AG20443 (cell line): Measurements from ENCODE around the gene CASTOR1.
"Not testable (repeated sequence)": the region's sequence is repeated elsewhere in the genome, so short reads cannot be mapped to it uniquely, and the experiment has no call there.

ENCODE experiments used
- DNase-seq: peaks from one replicate; pipeline ENCODE4 v3.0.0; 2012; ENCODE audit warnings: low spot score, mixed read lengths

CASTOR1 gene

DNA sequence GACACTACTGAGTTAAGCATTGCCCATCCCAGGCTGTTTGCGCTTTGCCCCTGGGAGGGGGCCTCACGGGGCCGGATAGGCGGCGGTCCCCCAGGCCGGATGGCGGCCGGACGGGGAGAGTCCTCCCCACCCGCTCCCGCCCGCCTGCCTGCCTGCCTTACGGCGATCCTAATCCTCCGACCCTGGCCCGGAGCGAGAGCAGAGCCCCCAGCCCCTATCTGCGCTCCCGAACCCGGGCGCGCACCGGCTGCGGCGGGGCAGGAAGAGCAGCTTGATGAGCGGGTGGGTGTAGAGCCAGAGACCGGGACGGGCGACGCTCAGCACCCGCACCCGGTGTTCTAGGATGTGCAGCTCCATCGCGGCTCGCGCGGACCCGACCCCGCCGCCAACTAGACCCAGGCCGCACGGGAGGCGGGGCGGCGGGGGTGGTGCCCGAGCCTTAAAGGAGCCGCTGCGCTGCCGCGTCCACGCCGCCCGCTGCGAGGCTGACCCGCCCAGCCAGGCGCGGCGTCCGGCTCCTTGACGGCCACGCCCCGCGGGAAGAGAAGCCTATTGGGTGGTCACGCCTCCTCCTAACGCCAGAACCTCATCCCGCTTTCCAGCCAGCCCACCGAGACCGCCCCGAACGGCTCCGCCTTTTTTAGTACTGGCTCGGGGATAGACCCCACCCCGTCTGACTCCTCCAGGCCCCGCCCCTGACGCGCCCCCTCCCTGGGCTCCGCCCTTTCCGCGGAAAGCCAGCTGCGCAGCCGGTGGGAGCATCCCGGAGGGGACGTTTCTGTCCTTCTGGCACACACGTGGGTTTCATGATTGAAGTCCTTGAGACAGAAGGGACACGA is at the start of gene CASTOR1:
Gene CASTOR1, minus strand, starts transcription at position 365 of the 839 bp plus-strand sequence. Its CDS starts 8 bp downstream, at position 357.
- DNase-seq, result peak; percentile 99

DNA sequence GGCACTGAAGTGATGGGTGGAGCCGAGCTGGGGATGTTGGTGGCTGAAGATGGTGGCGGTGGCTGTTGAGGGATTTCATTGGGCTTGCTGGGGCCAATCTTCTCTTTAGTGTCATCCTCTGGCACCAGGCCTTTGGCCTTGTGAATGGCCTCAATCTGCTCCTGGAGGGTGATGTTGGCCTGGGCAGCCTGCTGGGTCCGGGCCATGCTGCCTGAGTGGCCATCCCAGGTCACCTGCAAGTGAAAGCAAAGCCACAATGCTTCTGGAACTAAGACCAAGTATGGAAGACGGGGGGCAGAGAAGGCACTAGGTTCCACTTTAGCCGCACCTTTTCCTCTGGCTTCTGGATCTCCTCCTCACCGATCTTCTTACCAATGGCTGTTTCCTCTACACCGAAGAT is 49.5 kb upstream of the CASTOR1 start:
- DNase-seq, result no peak

DNA sequence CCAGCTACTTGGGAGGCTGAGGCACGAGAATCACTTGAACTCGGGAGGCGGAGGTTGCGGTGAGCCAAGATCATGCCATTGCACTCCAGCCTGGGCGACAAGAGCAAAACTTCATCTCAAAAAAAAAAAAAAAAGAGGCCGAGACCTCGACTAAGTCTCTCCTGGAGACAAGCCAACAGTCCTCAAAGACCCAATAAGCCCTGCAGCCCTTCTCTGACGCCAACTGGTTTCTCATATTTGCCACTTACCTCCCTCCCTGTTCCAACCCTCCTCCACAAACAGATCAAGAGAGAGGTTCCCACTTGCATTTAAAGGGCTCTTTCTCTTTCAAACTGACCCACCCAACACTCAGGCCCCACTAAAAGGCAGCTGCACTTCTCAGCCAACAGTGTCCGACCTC is 49.0 kb upstream of the CASTOR1 start:
- not testable (repeated sequence) for DNase-seq

DNA sequence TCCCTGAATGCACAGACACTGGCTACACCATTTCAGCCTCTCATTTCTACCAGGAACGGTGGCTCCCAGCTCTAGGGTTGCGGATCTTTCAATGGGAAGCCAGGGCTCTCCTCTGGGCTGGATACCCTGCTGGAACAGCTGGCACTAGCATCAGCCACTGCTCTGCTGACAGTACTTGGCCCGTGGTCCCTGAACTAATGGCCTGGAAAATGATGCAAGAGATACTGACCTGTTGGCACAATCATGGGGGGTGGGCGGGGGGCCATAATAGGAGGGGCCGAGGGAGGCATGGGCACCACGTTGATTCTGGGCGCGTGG is 48.1 kb upstream of the CASTOR1 start:
- no peak for DNase-seq

DNA sequence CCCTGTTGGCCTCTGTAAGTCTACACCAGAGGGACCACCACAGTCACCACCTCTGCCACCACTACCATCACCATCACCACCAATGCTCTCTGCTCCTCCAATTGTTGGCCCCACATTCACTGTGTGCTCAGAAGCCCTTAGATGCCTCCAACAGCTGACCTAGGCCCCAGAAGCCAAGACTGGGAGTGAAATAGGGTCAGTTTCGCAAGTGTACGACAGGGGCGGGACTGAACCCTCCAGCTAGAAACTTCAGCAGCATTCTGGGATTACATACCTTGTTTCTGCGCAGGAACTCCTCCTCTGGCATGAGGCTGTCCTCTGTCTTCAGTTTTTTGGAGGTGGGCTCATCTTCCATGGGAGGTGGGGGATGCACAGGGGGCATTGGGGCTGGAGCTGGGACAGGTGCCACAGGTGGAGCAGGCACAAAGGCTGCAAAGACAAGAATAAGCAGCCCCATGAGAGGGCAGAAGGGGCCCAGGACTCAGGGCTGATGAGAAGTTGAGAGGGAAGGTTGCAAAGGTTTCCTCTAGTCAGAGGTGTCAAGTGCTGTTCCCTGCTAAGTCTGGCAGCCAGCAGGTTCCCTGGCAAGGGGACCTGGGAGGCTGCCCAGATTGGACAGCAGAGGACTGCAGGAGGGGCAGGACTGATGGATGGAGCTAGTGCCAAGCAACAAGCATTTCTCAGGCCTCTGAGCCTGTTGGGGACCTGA is 47.6 kb upstream of the CASTOR1 start:
- DNase-seq, result no peak

DNA sequence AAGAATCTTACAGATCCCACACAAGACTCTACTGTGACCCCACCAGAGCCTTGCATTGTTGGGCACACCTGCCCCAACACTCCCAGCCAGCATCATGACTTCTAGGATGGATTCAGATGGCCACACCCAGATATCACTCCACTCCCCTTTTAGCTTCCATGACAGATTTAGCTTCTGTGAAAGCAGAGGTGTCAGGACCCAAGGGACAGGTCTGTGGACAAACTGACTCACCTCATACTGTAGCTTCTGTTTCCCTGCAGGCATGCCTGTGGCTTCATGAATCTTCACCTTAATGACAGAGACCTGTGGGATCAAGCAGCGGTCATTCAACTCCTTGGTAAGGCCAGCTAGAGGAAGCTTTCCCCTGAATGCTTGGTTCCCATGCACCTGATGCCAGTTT is 45.9 kb upstream of the CASTOR1 start:
- DNase-seq, result no peak

DNA sequence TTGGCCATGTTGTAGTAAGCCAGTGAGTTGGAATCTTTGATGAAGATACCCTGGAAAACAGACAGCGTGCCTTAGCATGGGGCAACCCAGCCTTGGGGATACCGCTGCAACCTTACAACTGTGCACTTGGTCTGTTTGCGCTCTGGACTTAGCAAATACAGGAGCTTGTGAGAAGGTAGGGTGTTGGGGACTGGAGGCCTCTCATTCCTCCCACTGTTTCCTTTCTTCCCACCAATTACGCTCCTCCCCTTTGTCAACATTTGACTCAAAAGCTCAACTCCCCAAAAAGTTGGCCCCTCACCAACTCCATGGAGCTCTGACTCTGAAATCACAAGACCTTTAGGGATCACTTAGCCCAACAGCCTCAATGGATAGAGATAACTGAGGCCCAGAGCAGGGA is 45.3 kb upstream of the CASTOR1 start:
- DNase-seq, result no peak

DNA sequence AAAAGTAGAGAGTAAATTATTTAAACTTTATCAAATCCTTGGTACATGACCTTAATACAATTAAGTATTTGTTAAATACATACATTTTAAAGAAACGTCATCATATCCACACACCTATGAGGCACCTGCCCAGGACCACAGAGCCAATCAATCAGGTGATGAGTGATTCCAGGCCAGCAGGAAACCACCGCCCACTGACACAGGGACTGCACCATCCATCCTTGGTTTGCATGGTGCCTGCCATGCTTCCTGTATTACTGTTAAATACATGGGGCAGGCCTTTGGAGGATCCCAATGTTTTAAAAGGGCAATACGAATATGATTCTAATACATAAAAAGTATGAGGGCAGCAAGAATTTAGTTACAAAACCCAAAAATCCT is 44.4 kb upstream of the CASTOR1 start:
- no peak for DNase-seq

DNA sequence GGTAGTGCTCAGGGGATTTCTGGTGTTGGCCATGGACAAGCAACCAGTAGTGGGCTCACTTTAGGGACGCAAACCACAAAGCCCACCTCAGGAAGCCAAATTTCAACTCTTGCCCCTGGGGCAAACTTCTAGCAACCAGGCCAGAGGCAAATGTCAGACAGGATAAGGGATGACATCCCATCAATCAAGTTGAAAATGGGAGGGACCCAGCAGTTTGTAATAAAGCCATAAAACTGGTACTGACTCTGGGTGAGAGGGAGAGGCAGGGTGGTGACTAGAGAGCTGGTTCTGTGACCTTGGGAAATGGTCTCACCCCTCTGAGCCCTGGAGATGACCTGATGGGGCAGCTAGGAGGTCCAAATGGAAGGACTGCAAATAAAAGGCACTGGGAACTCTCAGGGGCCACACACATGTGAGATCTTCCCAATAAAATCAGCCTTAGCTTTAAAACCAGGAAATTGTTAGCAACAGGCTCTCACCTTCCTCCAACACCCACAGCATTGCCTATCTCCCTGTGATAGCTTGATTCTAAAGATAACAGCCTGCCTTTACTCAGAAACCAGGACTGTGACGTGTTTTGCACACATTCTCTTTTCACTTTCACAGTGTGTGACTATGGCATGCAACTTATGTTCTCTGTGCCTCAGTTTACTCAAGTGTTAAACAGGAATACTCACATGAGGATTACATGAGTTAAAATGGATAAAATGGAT is 43.8 kb upstream of the CASTOR1 start:
- no peak for DNase-seq

DNA sequence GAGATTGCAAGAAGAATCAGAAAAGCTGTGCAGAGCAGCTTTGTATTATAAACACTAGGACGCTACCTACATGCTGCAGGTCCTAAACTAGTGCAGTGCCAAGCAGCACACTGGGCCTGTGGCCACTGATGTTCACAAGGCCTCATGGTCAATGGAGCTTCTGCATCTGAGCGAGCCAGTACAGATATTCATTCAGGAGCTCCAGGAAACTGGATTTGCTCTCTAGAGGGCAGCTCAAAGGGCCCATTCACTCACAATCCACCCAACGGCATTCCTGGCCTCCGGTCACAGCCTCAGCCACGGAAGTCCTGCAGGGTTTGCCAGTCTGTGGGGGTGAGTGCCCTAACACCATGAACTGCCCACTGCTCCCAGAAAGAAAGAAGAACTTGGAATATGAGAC is 43.2 kb upstream of the CASTOR1 start:
- no peak for DNase-seq

DNA sequence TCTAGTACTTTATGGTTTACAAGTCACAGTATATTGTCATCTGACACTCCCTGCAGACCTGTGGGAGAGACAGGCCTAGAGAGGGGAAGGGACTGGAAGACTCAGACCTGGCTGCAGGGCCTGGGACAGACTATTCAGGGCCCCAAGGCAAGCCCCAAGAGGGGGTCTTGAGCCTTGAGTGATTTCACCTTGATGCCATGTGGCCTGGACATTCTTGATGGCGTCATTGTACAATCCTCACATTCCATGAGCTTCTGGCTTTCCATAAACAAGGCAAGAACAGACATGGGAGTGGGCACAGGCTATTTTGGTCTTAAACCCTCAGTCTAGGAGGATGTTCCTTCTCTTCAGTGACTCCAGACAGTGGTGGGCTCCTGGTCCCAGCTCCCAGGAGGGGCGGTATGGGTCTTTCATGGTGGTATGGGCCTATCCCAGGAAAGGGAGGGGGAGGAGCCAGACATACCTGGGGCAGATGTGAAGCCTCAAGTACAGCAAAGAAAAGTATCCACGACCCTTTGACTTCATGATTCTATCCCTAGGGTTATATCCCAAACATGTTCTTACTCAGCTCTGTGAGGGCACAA is 39.3 kb upstream of the CASTOR1 start:
- DNase-seq, result no peak

DNA sequence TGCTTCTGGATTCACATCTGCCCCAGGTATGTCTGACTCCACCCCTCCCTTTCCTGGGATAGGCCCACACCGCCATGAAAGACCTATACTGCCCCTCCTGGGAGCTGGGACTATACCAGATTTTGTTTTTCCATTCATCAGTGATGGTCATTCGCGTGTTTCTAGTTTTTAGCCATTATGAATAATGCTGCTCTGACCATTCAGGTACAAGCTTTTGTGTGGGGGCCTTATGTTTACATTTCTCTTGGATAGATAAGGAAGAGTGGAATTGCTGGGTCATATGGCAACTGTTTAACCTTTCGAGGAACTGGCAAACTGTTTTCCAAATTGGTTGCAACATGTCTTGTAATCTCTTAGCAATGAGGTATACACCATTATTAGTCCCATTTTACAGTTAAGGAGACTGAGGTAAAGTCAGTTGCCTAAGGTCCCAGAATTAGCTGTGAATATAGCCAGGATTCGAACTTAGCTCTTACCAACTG is 38.6 kb upstream of the CASTOR1 start:
- no peak for DNase-seq

DNA sequence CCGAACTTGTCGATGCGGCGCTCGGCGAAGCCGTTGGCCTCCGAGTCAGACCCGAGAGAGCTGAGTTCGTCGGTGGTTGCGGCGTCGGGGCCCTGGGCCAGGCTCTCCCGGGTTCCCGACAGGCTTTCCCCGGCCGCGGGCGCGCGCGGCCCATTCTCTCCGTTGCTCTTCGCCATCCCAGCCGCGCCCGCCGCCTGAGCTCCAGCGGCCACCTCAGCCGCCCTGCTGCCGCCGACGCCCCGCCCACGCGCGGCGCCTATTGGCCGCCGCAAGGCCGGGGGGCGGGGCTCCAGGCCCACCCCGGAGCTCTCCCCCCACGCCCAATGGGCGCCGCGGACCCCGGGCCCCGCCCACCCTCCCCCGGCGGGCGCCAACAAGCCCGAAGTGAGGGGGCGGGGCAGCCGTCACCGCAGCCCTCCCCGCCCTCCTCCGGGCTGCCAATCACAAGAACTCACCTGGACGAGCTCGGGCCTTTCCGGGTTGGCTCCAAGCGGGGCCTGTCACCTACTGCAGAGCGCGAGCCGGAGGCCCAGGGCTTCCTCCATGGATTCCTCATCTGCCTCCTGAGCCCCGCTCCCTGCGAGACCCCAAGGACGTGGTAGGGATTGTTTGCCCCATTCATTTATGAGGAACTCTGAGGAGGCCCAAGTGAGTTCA is 37.5 kb upstream of the CASTOR1 start, which contains the start of gene TBC1D10A:
Gene TBC1D10A, minus strand, starts transcription at position 236 of the 657 bp plus-strand sequence. Its CDS starts 60 bp downstream, at position 176.
- DNase-seq, result peak; percentile 99

DNA sequence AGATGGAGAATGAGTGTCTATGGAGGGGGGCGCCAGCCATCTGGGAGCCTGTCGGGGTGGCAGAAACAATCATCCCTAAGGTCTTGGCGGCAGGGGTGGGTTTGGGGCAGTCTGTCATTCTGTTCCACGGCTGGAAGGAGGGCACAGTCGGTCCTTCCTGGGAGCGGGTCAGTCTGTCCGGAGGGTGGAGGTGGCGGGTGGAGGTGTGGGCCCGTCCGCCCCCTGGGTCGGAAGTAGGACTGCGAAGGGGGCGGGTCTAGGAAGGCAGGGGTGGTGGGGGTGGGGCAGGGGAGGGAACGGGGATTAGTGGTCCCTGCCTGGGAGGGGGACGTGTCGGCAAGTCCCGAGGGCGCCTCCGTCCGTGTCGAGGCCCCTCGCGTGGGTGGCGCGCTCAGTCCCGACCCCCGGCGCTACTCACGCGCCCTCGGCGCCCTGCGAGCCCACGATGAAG is 37.0 kb upstream of the CASTOR1 start:
- DNase-seq, result peak; percentile 52

DNA sequence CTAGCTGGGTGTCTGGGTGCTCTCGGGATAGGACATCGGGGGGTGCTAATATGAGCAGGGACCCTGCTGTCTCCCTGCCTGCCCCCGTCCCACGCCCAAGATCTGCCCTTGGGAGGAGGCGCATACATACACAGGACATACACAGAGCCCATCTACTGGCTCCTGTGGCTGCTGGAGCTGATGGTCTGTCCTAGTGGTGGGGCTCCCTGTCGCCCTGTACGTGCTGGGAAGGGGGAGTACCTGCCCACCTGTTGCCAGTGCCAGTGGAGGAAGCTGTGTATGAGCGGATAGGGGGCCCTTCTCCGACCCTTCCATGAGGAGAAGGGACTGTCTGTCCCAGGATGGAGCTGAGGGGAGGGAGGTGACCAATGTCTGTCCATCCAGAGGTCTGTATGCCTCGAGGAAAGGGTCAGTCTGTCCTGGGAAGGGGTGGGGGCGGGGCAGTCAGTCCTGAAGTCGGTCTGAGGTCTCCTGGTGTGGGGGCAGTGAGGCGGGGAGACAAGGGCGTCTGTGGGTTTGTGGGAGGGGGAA is 36.5 kb upstream of the CASTOR1 start:
- no peak for DNase-seq

DNA sequence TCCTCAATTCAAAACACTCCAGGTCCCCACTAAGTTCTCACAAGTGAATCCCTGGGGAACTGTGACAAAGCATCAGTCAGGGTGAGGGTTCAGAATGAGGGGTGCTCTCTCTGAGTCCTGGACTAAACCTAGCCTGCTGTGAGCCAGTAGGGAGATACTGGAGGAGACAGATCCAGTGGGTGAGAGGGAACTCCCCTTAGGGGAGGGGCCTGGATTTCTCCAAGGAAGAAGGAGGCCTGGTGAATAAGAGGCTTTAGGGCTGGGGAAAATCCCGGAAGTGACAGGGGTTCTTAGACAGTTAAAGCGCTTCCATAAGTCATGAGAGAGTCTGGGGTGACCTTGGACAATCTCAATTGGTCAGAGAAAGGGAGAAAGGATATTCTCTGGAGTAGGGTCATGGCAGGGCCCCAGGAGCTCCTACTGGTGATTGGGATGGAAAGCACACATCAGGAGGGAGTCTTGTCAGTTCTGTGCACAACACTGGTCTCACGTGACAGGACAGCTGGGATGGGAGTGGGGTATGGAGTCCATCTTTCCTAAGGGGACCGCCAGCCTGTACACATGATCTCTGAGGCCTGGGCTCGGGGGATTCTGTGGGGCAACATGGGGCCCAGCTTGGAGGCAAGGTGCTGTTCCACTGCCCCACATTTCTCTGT is 35.9 kb upstream of the CASTOR1 start:
- DNase-seq, result peak; percentile 83

DNA sequence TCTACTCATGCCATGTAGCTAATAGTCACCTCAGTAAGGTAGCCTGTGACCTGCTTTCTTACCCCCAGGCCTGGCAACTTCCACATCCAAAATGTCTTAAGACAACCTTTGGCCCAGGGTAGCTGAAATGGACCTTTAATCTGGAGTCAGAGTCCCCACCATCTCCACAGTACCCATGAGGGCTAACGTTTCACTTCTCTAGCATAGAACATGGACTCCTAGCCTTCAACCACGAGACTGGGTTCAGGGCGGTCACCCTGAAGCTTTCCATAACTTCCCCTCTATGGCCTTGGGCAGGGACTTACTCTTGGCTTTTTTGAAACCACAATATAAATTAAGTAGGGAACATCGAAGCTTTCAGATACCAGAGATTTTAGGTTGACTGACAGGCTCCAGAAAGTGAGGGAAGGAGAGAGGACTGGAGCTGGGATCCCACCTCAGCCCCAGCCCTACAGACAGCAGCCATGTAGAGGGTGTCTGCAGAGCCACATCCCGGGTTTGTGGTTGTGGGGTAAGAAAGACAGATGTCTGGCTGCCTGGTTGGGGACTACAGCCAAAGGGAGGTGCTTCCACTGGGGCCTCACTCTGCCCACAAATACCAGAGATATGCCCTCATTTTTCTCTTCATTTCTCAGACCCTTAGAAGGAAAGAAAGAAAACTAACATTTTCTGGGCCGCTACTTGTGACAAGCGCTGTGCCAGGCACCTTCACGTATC is 34.9 kb upstream of the CASTOR1 start:
- DNase-seq, result peak; percentile 87

DNA sequence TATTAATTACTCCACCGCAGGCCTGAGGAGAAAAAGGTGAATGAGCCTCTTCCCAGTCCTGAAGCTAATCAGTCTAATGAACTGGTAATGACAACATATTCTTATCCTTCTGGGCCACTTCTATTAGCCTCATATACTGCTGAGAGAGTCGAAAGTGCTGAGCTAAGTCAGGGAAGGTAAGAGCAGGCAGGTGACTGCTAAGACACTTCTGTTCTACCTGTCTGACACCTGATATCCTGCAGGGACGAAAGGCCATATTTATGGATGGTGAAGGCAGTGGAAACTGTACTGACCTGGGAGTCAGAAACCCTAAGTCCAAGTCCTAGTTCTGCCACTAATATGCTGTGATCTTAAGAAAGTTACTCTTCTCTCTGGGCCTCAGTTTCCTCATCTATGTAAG is 33.9 kb upstream of the CASTOR1 start:
- no peak for DNase-seq

DNA sequence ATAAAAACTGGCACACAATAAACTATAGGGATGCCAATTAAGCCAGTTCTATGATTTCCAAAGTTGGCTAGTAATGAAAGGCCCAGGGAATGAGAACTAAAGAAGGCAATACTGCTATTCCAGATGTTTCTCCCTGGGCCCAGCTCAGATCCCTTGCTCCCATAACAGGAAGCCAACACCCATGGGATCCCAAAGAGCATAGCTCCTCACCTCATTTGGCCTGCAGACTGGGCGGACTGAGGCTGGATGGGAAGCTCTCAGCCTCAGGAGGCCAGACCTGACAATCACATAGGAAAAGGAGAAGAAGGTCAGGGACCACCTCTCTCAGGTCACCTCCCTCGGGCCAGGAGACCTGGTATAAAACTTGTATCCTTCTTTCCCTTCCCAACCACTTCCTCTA is 32.2 kb upstream of the CASTOR1 start:
- no peak for DNase-seq

DNA sequence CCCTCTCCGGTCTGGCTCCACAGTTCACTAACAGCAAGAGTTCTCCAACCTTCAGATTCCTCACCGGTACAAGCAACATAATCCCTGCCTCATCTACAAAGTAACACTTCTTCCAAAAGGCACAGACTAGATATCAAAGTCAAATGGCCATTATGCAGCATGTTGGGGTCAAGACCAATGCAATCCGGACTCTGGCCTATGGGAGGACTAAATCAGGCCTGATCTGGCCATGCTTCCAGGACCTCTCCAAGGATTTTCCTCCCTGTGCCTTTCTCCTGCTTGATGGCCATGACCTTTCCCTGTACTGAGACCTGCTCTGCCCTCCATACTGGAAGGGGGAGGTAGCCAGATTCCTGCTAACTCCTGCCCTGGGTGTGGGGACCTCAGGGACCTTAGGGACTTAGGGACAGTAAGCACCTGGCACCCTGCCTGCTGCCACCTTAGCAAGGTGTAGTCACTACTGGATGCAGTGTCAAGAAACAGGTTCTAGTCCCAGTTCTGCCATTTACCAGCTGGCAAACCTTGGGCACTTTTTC is 30.8 kb upstream of the CASTOR1 start:
- no peak for DNase-seq
